GM18526 (cell line): Measurements from ENCODE around the gene TTC6.

Experiments
- POLR2A ChIP-seq: IDR thresholded peaks from 3 replicates; pipeline ENCODE4 v1.6.1; 2011; ENCODE audit not compliant: insufficient read length; ENCODE audit errors: extremely low read depth

Gene TTC6

GRCh38 chr14:37594971-37595808, at the start of gene TTC6, which contains the start of gene FOXA1:
Gene TTC6 (plus strand): TSS chr14:37595629. CDS start chr14:37622065, 26,436 bp downstream.
Gene FOXA1 (minus strand): TSS chr14:37595249. CDS start chr14:37594972, 277 bp downstream.
- TF ChIP-seq POLR2A = no peak

DNA sequence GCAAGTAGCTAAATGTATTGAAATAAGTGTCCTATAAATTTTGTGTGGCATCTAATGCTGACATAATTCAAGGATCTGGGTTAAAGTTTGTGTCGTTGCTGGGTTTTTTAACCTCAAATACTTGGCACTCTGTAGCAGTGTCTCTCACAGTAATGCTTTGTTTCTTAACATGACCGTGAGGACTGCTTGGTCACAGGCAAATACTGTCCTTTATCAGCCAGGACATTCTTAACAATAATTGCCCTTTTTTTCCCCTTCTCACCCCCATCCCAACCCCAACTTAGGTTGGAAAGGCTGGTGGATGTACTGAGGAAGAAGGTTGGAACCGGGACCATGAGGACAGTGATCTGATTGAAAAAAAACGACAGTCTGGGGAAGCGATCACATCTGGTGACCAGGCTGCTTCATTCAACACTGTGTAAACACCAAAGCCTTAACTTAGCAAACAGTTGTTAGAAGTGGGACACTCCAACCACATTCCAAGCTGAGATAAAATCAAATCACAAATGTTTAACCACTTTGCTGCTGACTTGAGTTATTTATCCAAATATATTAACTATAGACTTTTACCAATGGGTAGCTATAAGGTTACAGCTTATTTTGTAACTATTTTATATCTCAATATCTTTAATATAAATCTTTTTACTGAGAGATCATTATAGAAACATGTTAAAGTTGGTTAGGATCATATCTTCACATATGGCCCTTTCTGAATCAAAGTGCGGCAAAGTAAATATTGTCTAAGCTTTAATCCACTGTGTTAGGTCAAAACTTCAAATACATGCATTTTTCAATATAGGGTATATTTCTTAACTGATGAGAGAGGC, 48.6 kb upstream of the TTC6 start:
- TF ChIP-seq POLR2A = no peak

GRCh38 chr14:37550511-37550910, 44.9 kb upstream of the TTC6 start:
- TF ChIP-seq POLR2A = no peak

DNA sequence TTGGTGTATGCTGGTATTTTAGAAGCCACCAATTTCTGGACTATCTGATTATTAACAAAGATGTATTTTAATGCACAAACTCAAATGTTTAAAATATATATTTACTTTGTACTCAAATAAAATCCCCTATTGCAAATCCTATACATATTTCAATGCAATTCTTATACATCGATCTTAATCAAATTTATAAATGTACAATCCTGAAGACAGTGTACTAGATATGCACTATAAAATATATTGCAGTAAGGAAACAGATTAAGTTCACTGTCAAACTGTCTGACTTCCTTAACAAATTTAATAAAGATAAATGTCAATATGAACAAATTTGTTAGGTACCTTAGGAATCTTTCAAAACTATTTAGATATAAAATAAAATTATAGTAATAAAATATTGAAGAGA, 44.3 kb upstream of the TTC6 start:
- TF ChIP-seq POLR2A = no peak

- TF ChIP-seq POLR2A = no peak
Observed at GRCh38 chr14:37553935-37554550, 41.4 kb upstream of the TTC6 start.

- no peak for TF ChIP-seq POLR2A
Observed at GRCh38 chr14:37558740-37559139, 36.7 kb upstream of the TTC6 start.

GRCh38 chr14:37559386-37559785, 36.0 kb upstream of the TTC6 start:
- no peak for TF ChIP-seq POLR2A

- no peak for TF ChIP-seq POLR2A
Observed at GRCh38 chr14:37563189-37563588, 32.2 kb upstream of the TTC6 start.

GRCh38 chr14:37565550-37565949, 29.9 kb upstream of the TTC6 start:
- no peak for TF ChIP-seq POLR2A

GRCh38 chr14:37566811-37567371, 28.5 kb upstream of the TTC6 start:
- TF ChIP-seq POLR2A = no peak

DNA sequence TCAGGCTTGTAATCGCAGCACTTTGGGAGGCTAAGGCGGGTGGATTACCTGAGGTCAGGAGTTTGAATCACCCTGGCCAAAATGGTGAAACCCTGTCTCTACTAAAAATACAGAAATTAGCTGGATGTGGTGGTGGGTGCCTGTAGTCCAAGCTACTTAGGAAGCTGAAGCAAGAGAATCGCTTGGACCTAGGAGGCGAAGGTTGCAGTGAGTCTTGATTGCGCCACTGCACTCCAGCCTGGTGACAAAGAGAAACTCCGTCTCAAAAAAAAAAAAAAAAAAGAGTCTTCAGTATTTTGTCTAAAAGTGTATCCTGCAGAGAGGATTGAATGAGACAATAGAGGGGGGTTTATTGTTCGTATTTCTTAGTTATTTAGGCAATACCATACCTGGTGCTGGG, 25.7 kb upstream of the TTC6 start:
- no peak for TF ChIP-seq POLR2A

DNA sequence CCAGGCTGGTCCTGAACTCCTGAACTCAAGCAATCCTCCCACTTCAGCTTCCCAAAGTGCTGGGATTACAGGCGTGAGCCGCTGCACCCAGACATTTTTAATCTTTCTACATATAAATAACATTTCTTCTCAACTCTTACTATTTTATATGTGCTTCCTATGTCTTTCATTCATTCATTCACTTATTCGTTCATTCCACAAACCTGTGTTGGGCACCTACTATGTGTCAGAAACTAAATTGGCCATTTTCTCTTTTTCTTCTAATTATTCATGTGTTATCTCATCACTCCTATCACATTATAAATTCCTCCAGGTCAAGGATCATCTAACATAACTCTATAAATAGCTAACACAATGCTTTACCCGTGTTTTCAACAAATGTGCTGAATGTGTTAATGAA, 24.0 kb upstream of the TTC6 start:
- TF ChIP-seq POLR2A = no peak

GRCh38 chr14:37573356-37573755, 22.1 kb upstream of the TTC6 start:
- TF ChIP-seq POLR2A = no peak

GRCh38 chr14:37579274-37579673, 16.2 kb upstream of the TTC6 start:
- no peak for TF ChIP-seq POLR2A

GRCh38 chr14:37580146-37580545, 15.3 kb upstream of the TTC6 start:
- no peak for TF ChIP-seq POLR2A
